ENCODE measurements around the gene P2RY6.

P2RY6 gene

GRCh38 chr11:73245461-73245860 is 26.7 kb upstream of the P2RY6 start:
- H3K4me3 Mint-ChIP-seq, result no peak overlapping the region
- no peaks in the 10 kb centered on the region for H3K9me3 Mint-ChIP-seq (ENCODE audit: low read depth)
- no peaks in the 10 kb centered on the region for H3K36me3 Mint-ChIP-seq
- H3K27me3 Mint-ChIP-seq, result no peaks in the 10 kb centered on the region
- H3K4me1 Mint-ChIP-seq (ENCODE audit: low read depth), result no peaks in the 10 kb centered on the region
- no peak overlapping the region for H3K27ac Mint-ChIP-seq

GRCh38 chr11:73246303-73246702 is 25.8 kb upstream of the P2RY6 start:
- H3K9me3 Mint-ChIP-seq (ENCODE audit: low read depth), result no peaks in the 10 kb centered on the region
- H3K36me3 Mint-ChIP-seq, result no peaks in the 10 kb centered on the region
- no peaks in the 10 kb centered on the region for H3K27me3 Mint-ChIP-seq
- no peak overlapping the region for H3K4me3 Mint-ChIP-seq
- no peaks in the 10 kb centered on the region for H3K4me1 Mint-ChIP-seq (ENCODE audit: low read depth)
- H3K27ac Mint-ChIP-seq, result no peak overlapping the region

DNA sequence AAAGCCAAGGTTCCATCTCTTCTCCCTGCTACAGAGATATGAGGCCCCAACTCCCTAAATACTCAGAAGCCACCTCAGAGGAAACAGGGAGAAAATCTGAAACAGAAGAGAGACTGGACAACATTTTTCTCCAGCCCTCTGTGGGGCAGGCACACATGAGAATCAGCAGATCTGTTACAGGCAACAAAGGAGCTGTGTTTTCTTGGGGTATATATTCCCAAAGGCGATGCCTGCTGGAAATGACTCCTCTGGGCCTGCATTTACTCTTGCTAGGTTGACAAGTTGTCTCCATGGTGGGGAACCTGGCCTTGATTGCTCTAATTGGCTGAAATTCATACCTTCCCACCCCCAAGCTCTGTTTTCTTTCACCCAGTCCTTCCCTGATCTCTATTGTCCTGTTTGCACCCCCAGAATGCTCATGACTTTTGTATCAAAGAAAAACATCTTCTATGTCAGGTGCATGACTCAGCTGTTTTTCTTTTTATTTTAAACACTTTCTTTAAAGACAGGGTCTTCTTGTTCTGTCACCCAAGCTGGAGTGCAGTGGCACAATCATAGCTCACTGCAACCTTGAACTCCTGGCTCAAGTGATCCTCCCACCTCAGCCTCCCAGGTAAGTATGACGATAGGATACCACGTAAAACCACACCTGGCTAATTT is 23.5 kb upstream of the P2RY6 start:
- Mint-ChIP-seq H3K27me3 (no peaks in the 10 kb centered on the region), H3K4me1 (ENCODE audit: low read depth) (no peaks in the 10 kb centered on the region), H3K36me3 (no peaks in the 10 kb centered on the region), H3K9me3 (ENCODE audit: low read depth) (no peaks in the 10 kb centered on the region), H3K4me3 (no peak overlapping the region), H3K27ac (no peak overlapping the region)

GRCh38 chr11:73249304-73249703 is 22.8 kb upstream of the P2RY6 start:
- no peaks in the 10 kb centered on the region for H3K27me3 Mint-ChIP-seq
- H3K36me3 Mint-ChIP-seq, result no peaks in the 10 kb centered on the region
- H3K4me1 Mint-ChIP-seq (ENCODE audit: low read depth), result no peaks in the 10 kb centered on the region
- H3K4me3 Mint-ChIP-seq, result no peak overlapping the region
- no peak overlapping the region for H3K27ac Mint-ChIP-seq
- H3K9me3 Mint-ChIP-seq (ENCODE audit: low read depth), result no peaks in the 10 kb centered on the region

DNA sequence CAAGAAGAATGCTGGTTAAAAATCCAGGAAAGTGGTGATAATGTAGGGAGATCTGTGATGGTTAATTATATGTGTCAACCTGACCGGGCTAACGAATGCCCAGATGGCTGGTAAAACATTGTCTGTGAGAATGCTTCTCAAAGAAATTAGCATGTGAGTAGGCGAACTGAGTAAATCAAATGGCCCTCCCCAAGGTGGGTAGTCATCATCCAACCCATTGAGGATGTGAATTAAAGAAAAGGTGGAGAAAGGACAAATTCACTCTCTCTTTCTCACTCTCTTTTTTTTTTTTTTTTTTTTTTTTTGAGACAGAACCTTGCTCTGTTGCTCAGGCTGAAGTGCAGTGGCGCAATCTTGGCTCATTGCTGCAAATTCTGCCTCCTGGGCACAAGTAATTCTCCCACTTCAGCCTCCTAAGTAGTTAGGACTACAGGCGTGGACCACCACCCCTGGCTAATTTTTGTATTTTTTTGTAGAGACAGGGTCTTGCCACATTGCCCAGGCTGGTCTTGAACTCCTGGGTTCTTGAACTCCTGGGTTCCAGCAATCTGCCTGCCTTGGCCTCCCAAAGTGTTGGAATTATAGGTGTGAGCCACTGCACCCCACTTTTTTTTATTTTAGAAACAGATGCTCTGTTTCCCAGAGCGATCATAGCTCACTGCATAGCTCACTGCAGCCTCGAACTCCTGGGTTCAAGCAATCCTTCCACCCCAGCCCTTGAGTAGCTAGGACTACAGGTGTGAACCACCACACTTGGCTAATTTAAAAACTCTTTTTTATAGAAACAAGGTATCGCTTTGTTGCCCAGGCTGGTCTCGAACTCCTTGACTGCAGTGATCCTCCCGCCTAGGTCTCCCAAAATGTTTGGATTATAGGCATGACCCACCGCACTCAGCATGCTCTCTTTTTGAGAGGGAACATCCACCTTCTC is 22.0 kb upstream of the P2RY6 start:
- H3K27me3 Mint-ChIP-seq, result no peaks in the 10 kb centered on the region
- no peaks in the 10 kb centered on the region for H3K36me3 Mint-ChIP-seq
- H3K4me3 Mint-ChIP-seq, result no peak overlapping the region
- no peaks in the 10 kb centered on the region for H3K9me3 Mint-ChIP-seq (ENCODE audit: low read depth)
- no peak overlapping the region for H3K27ac Mint-ChIP-seq
- no peaks in the 10 kb centered on the region for H3K4me1 Mint-ChIP-seq (ENCODE audit: low read depth)

DNA sequence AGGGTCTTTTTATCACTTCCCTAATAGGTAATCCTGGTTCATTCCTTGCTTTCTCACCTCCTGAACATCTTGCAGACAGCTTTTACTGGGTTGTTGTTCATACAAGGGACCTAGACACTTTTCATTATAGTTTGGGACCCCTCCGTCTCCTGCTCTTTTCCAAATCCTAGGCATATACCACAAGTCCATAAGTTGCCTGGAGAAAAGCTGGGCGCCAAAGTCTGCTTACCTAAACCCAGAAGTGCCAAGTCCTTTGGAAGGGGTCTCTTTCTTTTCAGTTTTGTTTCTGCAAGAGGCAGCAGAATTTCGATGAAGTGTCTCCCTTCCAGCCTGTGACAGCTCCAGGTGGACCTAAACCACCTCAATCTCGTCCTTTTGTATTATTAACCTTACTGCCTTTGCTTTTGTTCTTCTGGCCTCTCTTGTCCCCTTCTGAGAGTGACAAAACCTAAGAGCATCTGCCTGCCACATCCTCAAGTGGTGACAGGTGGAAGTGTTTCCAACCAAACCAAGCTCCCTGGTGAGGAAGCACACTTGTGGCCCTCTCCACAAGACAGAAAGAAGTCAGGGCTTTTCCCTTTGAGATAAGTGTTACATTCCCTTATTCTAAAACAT is 19.5 kb upstream of the P2RY6 start:
- H3K9me3 Mint-ChIP-seq (ENCODE audit: low read depth), result no peaks in the 10 kb centered on the region
- H3K36me3 Mint-ChIP-seq, result no peaks in the 10 kb centered on the region
- H3K27ac Mint-ChIP-seq, result no peak overlapping the region
- no peaks in the 10 kb centered on the region for H3K4me1 Mint-ChIP-seq (ENCODE audit: low read depth)
- no peak overlapping the region for H3K4me3 Mint-ChIP-seq
- no peaks in the 10 kb centered on the region for H3K27me3 Mint-ChIP-seq

GRCh38 chr11:73257342-73258103 is 14.6 kb upstream of the P2RY6 start:
- H3K27ac Mint-ChIP-seq, result no peak overlapping the region
- H3K9me3 Mint-ChIP-seq (ENCODE audit: low read depth), result no peaks in the 10 kb centered on the region
- no peaks in the 10 kb centered on the region for H3K27me3 Mint-ChIP-seq
- no peaks in the 10 kb centered on the region for H3K4me1 Mint-ChIP-seq (ENCODE audit: low read depth)
- H3K36me3 Mint-ChIP-seq, result no peaks in the 10 kb centered on the region
- H3K4me3 Mint-ChIP-seq, result no peak overlapping the region

GRCh38 chr11:73258104-73259035 is 13.8 kb upstream of the P2RY6 start:
- Mint-ChIP-seq H3K36me3 (no peaks in the 10 kb centered on the region), H3K27me3 (peaks cover 3% of the 10 kb centered on the region), H3K4me3 (no peak overlapping the region), H3K4me1 (ENCODE audit: low read depth) (no peaks in the 10 kb centered on the region), H3K27ac (no peak overlapping the region), H3K9me3 (ENCODE audit: low read depth) (no peaks in the 10 kb centered on the region)

GRCh38 chr11:73259406-73260126 is 12.6 kb upstream of the P2RY6 start:
- Mint-ChIP-seq H3K36me3 (no peaks in the 10 kb centered on the region), H3K4me1 (ENCODE audit: low read depth) (no peaks in the 10 kb centered on the region), H3K27me3 (peaks cover 4% of the 10 kb centered on the region), H3K4me3 (no peak overlapping the region), H3K9me3 (ENCODE audit: low read depth) (no peaks in the 10 kb centered on the region), H3K27ac (no peak overlapping the region)

- H3K4me1 Mint-ChIP-seq (ENCODE audit: low read depth), result no peaks in the 10 kb centered on the region
- H3K4me3 Mint-ChIP-seq, result no peak overlapping the region
- peaks cover 9% of the 10 kb centered on the region for H3K27me3 Mint-ChIP-seq
- H3K27ac Mint-ChIP-seq, result no peak overlapping the region
- no peaks in the 10 kb centered on the region for H3K9me3 Mint-ChIP-seq (ENCODE audit: low read depth)
- no peaks in the 10 kb centered on the region for H3K36me3 Mint-ChIP-seq
Observed at GRCh38 chr11:73260127-73260457, 12.0 kb upstream of the P2RY6 start.

GRCh38 chr11:73262851-73263495 is 9.2 kb upstream of the P2RY6 start:
- no peaks in the 10 kb centered on the region for H3K9me3 Mint-ChIP-seq (ENCODE audit: low read depth)
- no peak overlapping the region for H3K4me3 Mint-ChIP-seq
- peaks cover 12% of the 10 kb centered on the region for H3K27me3 Mint-ChIP-seq
- H3K27ac Mint-ChIP-seq, result no peak overlapping the region
- no peaks in the 10 kb centered on the region for H3K4me1 Mint-ChIP-seq (ENCODE audit: low read depth)
- H3K36me3 Mint-ChIP-seq, result no peaks in the 10 kb centered on the region

- Mint-ChIP-seq H3K36me3 (no peaks in the 10 kb centered on the region), H3K27ac (no peak overlapping the region), H3K4me1 (ENCODE audit: low read depth) (no peaks in the 10 kb centered on the region), H3K9me3 (ENCODE audit: low read depth) (no peaks in the 10 kb centered on the region), H3K4me3 (no peak overlapping the region), H3K27me3 (peaks cover 12% of the 10 kb centered on the region)
Observed at GRCh38 chr11:73263640-73264039, 8.5 kb upstream of the P2RY6 start.

DNA sequence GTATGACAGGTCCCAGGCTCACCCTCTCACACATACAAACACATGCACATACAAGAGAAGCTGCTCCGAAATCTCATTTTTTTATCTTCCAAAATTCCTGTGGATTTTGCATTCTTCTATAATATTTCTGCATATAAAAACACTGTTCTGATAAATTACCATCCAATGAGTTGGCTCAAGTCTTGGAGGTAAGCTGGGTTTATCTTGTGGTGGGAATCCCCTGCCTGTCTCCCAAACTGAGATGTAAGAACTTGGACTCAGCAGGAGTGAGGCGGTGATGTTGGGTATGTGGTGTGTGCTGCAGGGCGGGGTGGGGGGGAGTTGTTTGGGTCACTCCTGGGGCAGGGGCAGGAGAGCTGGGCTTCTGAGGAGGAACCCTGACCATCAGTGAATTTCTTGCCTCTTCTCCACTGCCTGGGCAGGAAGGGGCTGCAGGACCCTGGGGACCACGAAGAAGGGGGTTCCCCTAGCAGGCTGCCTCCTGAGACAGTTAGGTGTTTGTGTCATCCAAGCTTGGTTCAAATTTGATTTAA is 6.8 kb upstream of the P2RY6 start:
- Mint-ChIP-seq H3K9me3 (ENCODE audit: low read depth) (no peaks in the 10 kb centered on the region), H3K27me3 (peaks cover 12% of the 10 kb centered on the region), H3K4me3 (no peak overlapping the region), H3K27ac (no peak overlapping the region), H3K4me1 (ENCODE audit: low read depth) (no peaks in the 10 kb centered on the region), H3K36me3 (no peaks in the 10 kb centered on the region)
